Thoracic aorta (tissue), 2 donors: Measurements from ENCODE around the gene TUBB1. TPM values are rescaled to one million over a fixed set of nuclear protein-coding genes. Genes with fewer than 3 reads are reported as not detected.

Experiments used
- ATAC-seq: fragments of 150-250 bp; one replicate; pipeline ENCODE4 v1.8.0; 2017; ENCODE audit warnings: low read depth; ENCODE audit not compliant: insufficient number of reproducible peaks, low FRiP score
- DNase-seq: peaks from one replicate; pipeline ENCODE4 v3.0.0-alpha.2; 2020; ENCODE audit warnings: low spot score
- H3K27ac ChIP-seq, 2 donors: fragments of 200-600 bp; sonication (generic); 1 replicate in 1 of 2; 2 replicates in 1 of 2; pipeline ENCODE4 v1.5.1; 2016; ENCODE audit warnings: mild to moderate bottlenecking in 2 of 2, moderate library complexity in 2 of 2
- H3K27me3 ChIP-seq: fragments of 200-600 bp; sonication (generic); replicated peaks from 2 replicates; pipeline ENCODE4 v1.6.0; 2016; ENCODE audit warnings: mild to moderate bottlenecking; ENCODE audit not compliant: insufficient read depth
- H3K36me3 ChIP-seq: fragments of 200-600 bp; sonication (generic); one replicate; pipeline ENCODE4 v1.5.1; 2016
- H3K4me1 ChIP-seq, 2 donors: fragments of 200-600 bp; sonication (generic); 1 replicate in 1 of 2; 2 replicates in 1 of 2; pipeline versions ENCODE4 v1.5.1 to v1.6.0; 2016; ENCODE audit warnings: low read depth in 2 of 2, mild to moderate bottlenecking in 1 of 2; ENCODE audit not compliant: control insufficient read depth in 1 of 2
- H3K4me3 ChIP-seq: fragments of 200-600 bp; sonication (generic); 2 replicates; pipeline ENCODE4 v1.5.1; 2016; ENCODE audit warnings: mild to moderate bottlenecking
- H3K9me3 ChIP-seq: fragments of 200-600 bp; sonication (generic); 2 replicates; pipeline ENCODE4 v1.5.1; 2016
- total RNA-seq, 2 donors: library from RNA; depleted of rRNA; stranded (reverse); fragments of >200 nt; gene quantifications; one replicate each; pipeline versions ENCODE4 v1.1.0 to v1.2.3, GENCODE V29; 2016
- TF ChIP-seq, protein P1 (sequence below): fragments of 200-600 bp; sonication (generic); IDR thresholded peaks from one replicate; pipeline ENCODE4 v1.5.1; 2019; ENCODE audit warnings: antibody characterized with exemption

The TUBB1 gene
- total RNA-seq, 2 donors from 2014 or later: 0.54 TPM; not detected in 1

DNA sequence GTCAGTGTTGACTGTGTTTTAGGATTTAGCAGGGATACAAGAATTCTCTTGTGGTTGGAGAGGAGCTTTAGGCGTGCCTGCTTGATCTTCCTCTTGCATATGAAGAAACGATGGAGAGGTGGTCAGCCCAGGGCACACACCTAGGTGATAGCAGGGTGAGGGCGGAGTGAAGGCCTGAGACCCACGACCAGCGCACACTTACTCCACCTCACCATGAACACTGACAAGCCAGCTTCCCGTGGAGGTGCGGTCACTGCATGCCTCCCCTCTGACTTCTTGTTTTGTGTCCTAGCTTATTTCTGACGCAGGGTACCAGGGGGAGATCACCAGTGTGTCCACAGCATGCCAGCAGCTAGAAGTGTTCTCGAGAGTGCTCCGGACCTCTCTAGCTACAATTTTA lies 30.0 kb upstream of the TUBB1 start:
- TF ChIP-seq, protein P1, sequence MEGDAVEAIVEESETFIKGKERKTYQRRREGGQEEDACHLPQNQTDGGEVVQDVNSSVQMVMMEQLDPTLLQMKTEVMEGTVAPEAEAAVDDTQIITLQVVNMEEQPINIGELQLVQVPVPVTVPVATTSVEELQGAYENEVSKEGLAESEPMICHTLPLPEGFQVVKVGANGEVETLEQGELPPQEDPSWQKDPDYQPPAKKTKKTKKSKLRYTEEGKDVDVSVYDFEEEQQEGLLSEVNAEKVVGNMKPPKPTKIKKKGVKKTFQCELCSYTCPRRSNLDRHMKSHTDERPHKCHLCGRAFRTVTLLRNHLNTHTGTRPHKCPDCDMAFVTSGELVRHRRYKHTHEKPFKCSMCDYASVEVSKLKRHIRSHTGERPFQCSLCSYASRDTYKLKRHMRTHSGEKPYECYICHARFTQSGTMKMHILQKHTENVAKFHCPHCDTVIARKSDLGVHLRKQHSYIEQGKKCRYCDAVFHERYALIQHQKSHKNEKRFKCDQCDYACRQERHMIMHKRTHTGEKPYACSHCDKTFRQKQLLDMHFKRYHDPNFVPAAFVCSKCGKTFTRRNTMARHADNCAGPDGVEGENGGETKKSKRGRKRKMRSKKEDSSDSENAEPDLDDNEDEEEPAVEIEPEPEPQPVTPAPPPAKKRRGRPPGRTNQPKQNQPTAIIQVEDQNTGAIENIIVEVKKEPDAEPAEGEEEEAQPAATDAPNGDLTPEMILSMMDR: no peak
- no peaks in the 10 kb centered on the region for H3K9me3 ChIP-seq
- ATAC-seq (no peak), DNase-seq (no peak)
- peaks cover 3 to 25% of the 10 kb centered on the region in 2 donors for H3K4me1 ChIP-seq
- H3K36me3 ChIP-seq: peaks cover 51% of the 10 kb centered on the region
- H3K27ac ChIP-seq: no peak overlapping the region
- H3K27me3 ChIP-seq: no peaks in the 10 kb centered on the region
- H3K4me3 ChIP-seq: no peak overlapping the region

DNA sequence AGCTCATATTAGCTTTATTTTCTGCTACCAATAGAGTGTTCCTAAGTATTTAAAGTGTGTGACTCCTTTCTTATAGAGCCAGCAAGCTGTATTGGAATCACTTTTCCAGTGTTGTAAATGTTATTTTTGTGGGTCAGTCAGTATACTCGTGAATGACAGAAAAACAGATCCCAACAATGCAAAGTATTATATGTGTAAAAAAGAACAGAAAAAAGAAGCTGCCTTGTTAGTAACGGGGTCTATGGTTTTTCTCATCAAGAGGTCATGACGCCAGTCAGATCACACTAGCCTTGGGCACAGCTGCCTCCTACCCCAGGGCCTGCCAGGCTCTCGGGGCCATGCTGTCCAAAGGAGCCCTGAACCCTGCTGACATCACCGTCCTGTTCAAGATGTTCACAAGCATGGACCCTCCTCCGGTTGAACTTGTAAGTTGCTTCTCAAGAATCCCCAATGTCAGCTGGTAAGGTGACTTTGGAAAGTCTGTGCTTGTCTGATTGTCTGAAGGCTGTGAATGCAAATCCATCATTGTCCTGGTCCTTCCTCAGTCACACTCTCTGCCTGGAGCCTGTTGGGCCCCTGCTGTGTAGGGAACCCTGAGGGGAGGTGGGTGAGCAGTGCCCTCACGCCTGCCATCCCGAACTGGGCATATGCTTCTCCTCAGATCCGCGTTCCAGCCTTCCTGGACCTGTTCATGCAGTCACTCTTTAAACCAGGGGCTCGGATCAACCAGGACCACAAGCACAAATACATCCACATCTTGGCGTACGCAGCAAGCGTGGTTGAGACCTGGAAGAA lies 28.4 kb upstream of the TUBB1 start:
- H3K36me3 ChIP-seq: peaks cover 52% of the 10 kb centered on the region
- DNase-seq: no peak
- H3K9me3 ChIP-seq: no peaks in the 10 kb centered on the region
- no peaks in the 10 kb centered on the region for H3K27me3 ChIP-seq
- no peak overlapping the region for H3K27ac ChIP-seq
- no peak overlapping the region for H3K4me3 ChIP-seq
- H3K4me1 ChIP-seq: peaks cover 0 to 15% of the 10 kb centered on the region in 2 donors
- TF ChIP-seq, protein P1: no peak
- ATAC-seq: no peak

DNA sequence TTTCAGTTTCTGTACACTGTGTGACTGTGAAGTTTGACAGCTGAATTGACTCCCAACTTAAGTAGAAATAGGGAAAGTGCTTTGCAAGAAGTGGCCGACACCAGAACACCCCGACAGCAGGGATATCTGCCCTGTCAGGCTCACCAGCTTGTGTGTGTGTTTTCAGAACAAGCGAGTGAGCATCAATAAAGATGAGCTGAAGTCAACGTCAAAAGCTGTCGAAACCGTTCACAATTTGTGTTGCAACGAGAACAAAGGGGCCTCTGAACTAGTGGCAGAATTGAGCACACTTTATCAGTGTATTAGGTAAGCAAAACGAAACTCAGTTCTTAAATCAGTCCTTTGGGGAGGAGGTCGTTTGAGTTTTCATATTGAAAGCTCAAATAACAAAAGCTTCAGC lies 27.5 kb upstream of the TUBB1 start:
- no peak for DNase-seq
- no peaks in the 10 kb centered on the region for H3K27me3 ChIP-seq
- H3K4me1 ChIP-seq: peaks cover 0 to 15% of the 10 kb centered on the region in 2 donors
- H3K9me3 ChIP-seq: no peaks in the 10 kb centered on the region
- no peak for ATAC-seq
- no peak overlapping the region for H3K4me3 ChIP-seq
- no peak overlapping the region for H3K27ac ChIP-seq
- TF ChIP-seq, protein P1: no peak
- peaks cover 50% of the 10 kb centered on the region for H3K36me3 ChIP-seq

DNA sequence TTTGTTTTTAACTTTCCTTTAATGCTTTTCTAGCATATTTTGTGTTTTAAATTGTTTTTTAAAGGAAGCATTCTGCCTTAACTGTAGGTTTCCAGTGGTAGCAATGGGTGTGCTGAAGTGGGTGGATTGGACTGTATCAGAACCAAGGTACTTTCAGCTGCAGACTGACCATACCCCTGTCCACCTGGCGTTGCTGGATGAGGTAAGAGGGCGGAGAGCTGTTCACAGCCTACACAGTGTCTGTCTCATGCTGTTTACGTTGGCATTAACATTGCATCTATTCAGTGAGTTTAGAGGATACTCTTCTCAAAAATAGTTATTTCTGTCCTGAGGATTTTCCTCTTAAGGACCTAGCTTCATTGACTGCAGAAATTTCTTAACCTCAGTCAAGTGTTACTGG lies 26.3 kb upstream of the TUBB1 start:
- no peak overlapping the region for H3K27ac ChIP-seq
- TF ChIP-seq, protein P1: no peak
- H3K36me3 ChIP-seq: peaks cover 56% of the 10 kb centered on the region
- no peak overlapping the region for H3K4me3 ChIP-seq
- ATAC-seq: no peak
- no peaks in the 10 kb centered on the region for H3K9me3 ChIP-seq
- H3K4me1 ChIP-seq: peaks cover 0 to 13% of the 10 kb centered on the region in 2 donors
- DNase-seq: no peak
- no peaks in the 10 kb centered on the region for H3K27me3 ChIP-seq

DNA sequence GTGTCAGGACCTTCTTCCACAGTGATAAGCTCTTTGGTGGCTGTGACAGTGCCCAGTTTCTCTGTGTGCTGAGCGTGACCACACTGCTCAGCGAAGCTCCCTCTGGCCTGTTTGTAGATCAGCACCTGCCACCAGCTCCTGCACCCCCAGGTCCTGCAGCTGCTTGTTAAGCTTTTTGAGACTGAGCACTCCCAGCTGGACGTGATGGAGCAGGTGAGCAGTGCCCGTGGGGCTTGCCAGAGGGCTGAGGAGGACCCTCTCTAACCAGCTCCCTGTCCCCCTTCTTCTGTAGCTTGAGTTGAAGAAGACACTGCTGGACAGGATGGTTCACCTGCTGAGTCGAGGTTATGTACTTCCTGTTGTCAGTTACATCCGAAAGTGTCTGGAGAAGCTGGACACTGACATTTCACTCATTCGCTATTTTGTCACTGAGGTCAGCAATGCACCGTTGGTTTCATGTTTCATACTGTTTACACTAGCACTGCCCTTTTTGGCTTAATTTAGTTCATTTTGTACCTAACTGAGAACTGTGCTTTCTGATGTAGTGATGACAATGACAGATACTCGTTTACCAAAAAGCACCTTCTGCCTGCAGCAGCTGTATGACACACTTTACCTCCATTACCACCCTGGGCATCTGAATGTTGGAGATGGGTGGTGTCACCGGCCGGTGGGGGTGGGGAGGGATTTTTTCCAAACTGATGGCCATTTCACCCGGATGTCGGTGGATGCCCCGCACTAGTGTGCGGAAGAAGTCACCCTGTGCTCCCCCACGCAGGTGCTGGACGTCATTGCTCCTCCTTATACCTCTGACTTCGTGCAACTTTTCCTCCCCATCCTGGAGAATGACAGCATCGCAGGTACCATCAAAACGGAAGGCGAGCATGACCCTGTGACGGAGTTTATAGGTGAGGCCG lies 25.6 kb upstream of the TUBB1 start:
- ATAC-seq (no peak), DNase-seq (no peak)
- no peak overlapping the region for H3K4me3 ChIP-seq
- peaks cover 53% of the 10 kb centered on the region for H3K36me3 ChIP-seq
- TF ChIP-seq, protein P1: no peak
- peaks cover 0 to 7% of the 10 kb centered on the region in 2 donors for H3K4me1 ChIP-seq
- no peaks in the 10 kb centered on the region for H3K27me3 ChIP-seq
- no peak overlapping the region for H3K27ac ChIP-seq
- H3K9me3 ChIP-seq: no peaks in the 10 kb centered on the region
